ENCODE results near the gene CACNG7.

Gene CACNG7

DNA sequence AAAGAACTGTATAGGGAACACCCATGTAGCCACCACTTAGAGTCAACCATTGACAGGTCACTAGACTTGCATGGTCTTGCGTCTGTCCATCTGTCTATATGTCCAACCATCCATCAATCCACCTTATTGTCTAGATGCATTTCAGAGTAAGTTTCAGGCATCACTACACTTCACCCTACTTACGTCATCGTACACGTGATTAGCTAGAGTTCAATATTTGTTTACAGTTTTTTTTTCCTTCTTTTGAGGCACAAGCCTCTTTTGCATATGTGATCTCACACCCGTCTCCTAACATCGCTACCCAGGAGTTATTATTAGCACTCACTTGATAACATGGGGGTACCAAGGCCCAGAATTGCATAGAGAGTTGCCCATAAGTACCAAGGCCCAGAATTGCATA is 6.9 kb downstream of the CACNG7 start:
- Histone ChIP-seq H3K9me3 (ENCODE audit: control insufficient read depth in 1 of 2, low read length in 2 of 2) (no peaks in the 10 kb centered on the region), H3K9ac (ENCODE audit: low read depth in 1 of 2, low read length in 2 of 2) (no peak overlapping the region), H3K4me3 (ENCODE audit: low read depth in 1 of 2, low read length in 2 of 2) (no peak overlapping the region), H3K27me3 (ENCODE audit: control insufficient read depth in 1 of 2, insufficient read depth in 2 of 2, low read length in 2 of 2) (peaks cover 4 to 13% of the 10 kb centered on the region in 2 donors), H3K36me3 (ENCODE audit: control insufficient read depth in 1 of 2, insufficient read depth in 2 of 2, low read length in 2 of 2) (no peaks in the 10 kb centered on the region), H3K27ac (ENCODE audit: low read depth, low read length) (no peak overlapping the region), H3K4me1 (ENCODE audit: control insufficient read depth in 1 of 2, insufficient read depth in 2 of 2, low read length in 2 of 2) (no peaks in the 10 kb centered on the region)

DNA sequence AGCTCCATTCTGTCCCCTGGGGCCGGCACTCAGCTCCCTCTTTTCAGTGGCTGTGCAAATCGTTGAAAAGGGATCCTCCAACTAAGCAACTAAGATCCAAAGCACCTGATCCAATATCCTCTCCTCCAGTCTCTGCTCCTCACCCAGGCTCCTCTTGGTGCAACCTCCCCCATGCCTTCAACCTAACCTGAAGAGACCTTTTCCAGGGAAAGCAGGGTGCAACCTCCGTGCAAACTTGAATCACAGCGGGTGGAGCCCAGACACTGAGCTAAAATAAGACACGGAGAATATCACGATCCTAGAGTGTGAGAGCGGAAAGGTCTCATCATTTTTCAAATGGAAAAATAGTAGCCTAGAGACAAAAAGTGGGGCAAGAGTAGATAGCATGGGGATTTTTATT is 8.3 kb downstream of the CACNG7 start:
- no peak overlapping the region for H3K4me3 ChIP-seq (ENCODE audit: low read depth in 1 of 2, low read length in 2 of 2)
- no peaks in the 10 kb centered on the region for H3K4me1 ChIP-seq (ENCODE audit: control insufficient read depth in 1 of 2, insufficient read depth in 2 of 2, low read length in 2 of 2)
- no peaks in the 10 kb centered on the region for H3K9me3 ChIP-seq (ENCODE audit: control insufficient read depth in 1 of 2, low read length in 2 of 2)
- peaks cover 0 to 5% of the 10 kb centered on the region in 2 donors for H3K27me3 ChIP-seq (ENCODE audit: control insufficient read depth in 1 of 2, insufficient read depth in 2 of 2, low read length in 2 of 2)
- H3K27ac ChIP-seq (ENCODE audit: low read depth, low read length): no peak overlapping the region
- H3K36me3 ChIP-seq (ENCODE audit: control insufficient read depth in 1 of 2, insufficient read depth in 2 of 2, low read length in 2 of 2): no peaks in the 10 kb centered on the region
- no peak overlapping the region for H3K9ac ChIP-seq (ENCODE audit: low read depth in 1 of 2, low read length in 2 of 2)

- Histone ChIP-seq H3K9ac (ENCODE audit: low read depth in 1 of 2, low read length in 2 of 2) (no peak overlapping the region), H3K9me3 (ENCODE audit: control insufficient read depth in 1 of 2, low read length in 2 of 2) (no peaks in the 10 kb centered on the region), H3K4me1 (ENCODE audit: control insufficient read depth in 1 of 2, insufficient read depth in 2 of 2, low read length in 2 of 2) (no peaks in the 10 kb centered on the region)
Observed at GRCh38 chr19:53927739-53928138, 18.7 kb downstream of the CACNG7 start.

GRCh38 chr19:53936029-53936428 is 27.0 kb downstream of the CACNG7 start:
- no peaks in the 10 kb centered on the region for H3K9me3 ChIP-seq (ENCODE audit: control insufficient read depth in 1 of 2, low read length in 2 of 2)
- no peaks in the 10 kb centered on the region for H3K27me3 ChIP-seq (ENCODE audit: control insufficient read depth in 1 of 2, insufficient read depth in 2 of 2, low read length in 2 of 2)
- no peak overlapping the region for H3K27ac ChIP-seq (ENCODE audit: low read depth, low read length)
- no peaks in the 10 kb centered on the region for H3K36me3 ChIP-seq (ENCODE audit: control insufficient read depth in 1 of 2, insufficient read depth in 2 of 2, low read length in 2 of 2)
- no peaks in the 10 kb centered on the region for H3K4me1 ChIP-seq (ENCODE audit: control insufficient read depth in 1 of 2, insufficient read depth in 2 of 2, low read length in 2 of 2)
- H3K4me3 ChIP-seq (ENCODE audit: low read depth in 1 of 2, low read length in 2 of 2): no peak overlapping the region
- no peak overlapping the region for H3K9ac ChIP-seq (ENCODE audit: low read depth in 1 of 2, low read length in 2 of 2)

More at GRCh38 chr19:53927739-53928138, 18.7 kb downstream of the CACNG7 start:
- Histone ChIP-seq H3K27ac (ENCODE audit: low read depth, low read length) (no peak overlapping the region), H3K36me3 (ENCODE audit: control insufficient read depth in 1 of 2, insufficient read depth in 2 of 2, low read length in 2 of 2) (no peaks in the 10 kb centered on the region), H3K27me3 (ENCODE audit: control insufficient read depth in 1 of 2, insufficient read depth in 2 of 2, low read length in 2 of 2) (no peaks in the 10 kb centered on the region), H3K4me3 (ENCODE audit: low read depth in 1 of 2, low read length in 2 of 2) (no peak overlapping the region)

DNA sequence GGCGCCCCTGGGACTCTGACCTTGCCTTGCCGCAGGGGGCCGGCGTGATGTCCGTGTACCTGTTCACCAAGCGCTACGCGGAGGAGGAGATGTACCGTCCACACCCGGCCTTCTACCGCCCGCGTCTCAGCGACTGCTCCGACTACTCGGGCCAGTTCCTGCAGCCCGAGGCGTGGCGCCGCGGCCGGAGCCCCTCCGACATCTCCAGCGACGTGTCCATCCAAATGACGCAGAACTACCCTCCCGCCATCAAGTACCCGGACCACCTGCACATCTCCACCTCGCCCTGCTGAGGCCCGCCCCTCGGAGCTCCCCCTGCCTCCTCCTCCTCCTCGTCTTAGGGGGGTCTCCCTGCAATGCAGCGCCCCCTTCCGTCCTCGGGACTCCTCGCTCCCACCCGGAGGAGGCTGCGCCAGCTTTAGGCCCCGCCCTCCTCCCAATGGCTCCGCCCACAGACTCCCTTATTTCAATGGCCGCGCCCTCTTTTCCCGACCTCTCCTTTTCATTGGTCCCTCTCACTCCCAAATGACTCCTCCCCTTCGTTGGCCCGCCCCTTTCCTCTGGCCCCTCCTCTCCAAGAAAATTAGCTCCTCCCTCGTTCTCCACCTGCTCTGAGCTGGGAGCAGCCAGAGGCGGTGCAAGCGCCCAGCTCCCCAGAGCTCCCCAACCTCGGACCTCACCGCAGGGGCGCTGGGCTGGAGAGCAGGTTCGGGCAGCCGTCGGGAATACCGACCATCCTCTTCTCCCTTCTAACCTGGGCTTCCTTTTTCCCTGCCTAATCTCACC is 33.1 kb downstream of the CACNG7 start:
- Histone ChIP-seq H3K9me3 (ENCODE audit: control insufficient read depth in 1 of 2, low read length in 2 of 2) (no peaks in the 10 kb centered on the region), H3K36me3 (ENCODE audit: control insufficient read depth in 1 of 2, insufficient read depth in 2 of 2, low read length in 2 of 2) (no peaks in the 10 kb centered on the region), H3K27me3 (ENCODE audit: control insufficient read depth in 1 of 2, insufficient read depth in 2 of 2, low read length in 2 of 2) (peaks cover 7 to 21% of the 10 kb centered on the region in 2 donors), H3K4me1 (ENCODE audit: control insufficient read depth in 1 of 2, insufficient read depth in 2 of 2, low read length in 2 of 2) (no peaks in the 10 kb centered on the region), H3K27ac (ENCODE audit: low read depth, low read length) (no peak overlapping the region), H3K4me3 (ENCODE audit: low read depth in 1 of 2, low read length in 2 of 2) (no peak overlapping the region), H3K9ac (ENCODE audit: low read depth in 1 of 2, low read length in 2 of 2) (no peak overlapping the region)

- Histone ChIP-seq H3K9me3 (ENCODE audit: control insufficient read depth in 1 of 2, low read length in 2 of 2) (no peaks in the 10 kb centered on the region), H3K4me3 (ENCODE audit: low read depth in 1 of 2, low read length in 2 of 2) (no peak overlapping the region), H3K27ac (ENCODE audit: low read depth, low read length) (no peak overlapping the region), H3K9ac (ENCODE audit: low read depth in 1 of 2, low read length in 2 of 2) (no peak overlapping the region), H3K27me3 (ENCODE audit: control insufficient read depth in 1 of 2, insufficient read depth in 2 of 2, low read length in 2 of 2) (peaks cover 7 to 21% of the 10 kb centered on the region in 2 donors), H3K36me3 (ENCODE audit: control insufficient read depth in 1 of 2, insufficient read depth in 2 of 2, low read length in 2 of 2) (no peaks in the 10 kb centered on the region), H3K4me1 (ENCODE audit: control insufficient read depth in 1 of 2, insufficient read depth in 2 of 2, low read length in 2 of 2) (no peaks in the 10 kb centered on the region)
Observed at GRCh38 chr19:53944416-53944815, 35.3 kb downstream of the CACNG7 start.

- H3K27me3 ChIP-seq (ENCODE audit: control insufficient read depth in 1 of 2, insufficient read depth in 2 of 2, low read length in 2 of 2): peaks cover 7 to 21% of the 10 kb centered on the region in 2 donors
- H3K36me3 ChIP-seq (ENCODE audit: control insufficient read depth in 1 of 2, insufficient read depth in 2 of 2, low read length in 2 of 2): no peaks in the 10 kb centered on the region
- H3K4me3 ChIP-seq (ENCODE audit: low read depth in 1 of 2, low read length in 2 of 2): no peak overlapping the region
- no peak overlapping the region for H3K27ac ChIP-seq (ENCODE audit: low read depth, low read length)
- no peak overlapping the region for H3K9ac ChIP-seq (ENCODE audit: low read depth in 1 of 2, low read length in 2 of 2)
- H3K4me1 ChIP-seq (ENCODE audit: control insufficient read depth in 1 of 2, insufficient read depth in 2 of 2, low read length in 2 of 2): no peaks in the 10 kb centered on the region
- no peaks in the 10 kb centered on the region for H3K9me3 ChIP-seq (ENCODE audit: control insufficient read depth in 1 of 2, low read length in 2 of 2)
Observed at GRCh38 chr19:53944933-53945332, 35.9 kb downstream of the CACNG7 start.

DNA sequence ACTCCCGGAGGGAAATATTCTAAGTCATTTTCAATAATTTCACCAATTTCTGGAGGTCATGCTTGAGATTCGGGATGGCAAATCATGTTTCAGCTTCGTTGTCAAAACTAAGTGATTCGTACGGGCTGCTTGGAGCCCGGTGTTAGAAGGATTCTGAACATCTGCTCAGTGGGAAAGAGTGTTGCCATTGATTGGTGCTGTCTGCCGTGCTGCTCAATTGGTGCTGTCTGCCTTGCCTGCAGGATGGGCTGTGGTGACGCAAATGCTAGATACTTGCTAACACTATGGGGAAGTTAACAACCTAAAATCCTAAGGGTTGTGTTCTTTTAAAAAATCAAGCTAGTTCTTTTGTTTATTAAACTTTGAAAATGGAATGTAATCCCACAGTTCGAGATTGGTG is 36.4 kb downstream of the CACNG7 start:
- H3K27ac ChIP-seq (ENCODE audit: low read depth, low read length): no peak overlapping the region
- no peak overlapping the region for H3K4me3 ChIP-seq (ENCODE audit: low read depth in 1 of 2, low read length in 2 of 2)
- H3K36me3 ChIP-seq (ENCODE audit: control insufficient read depth in 1 of 2, insufficient read depth in 2 of 2, low read length in 2 of 2): no peaks in the 10 kb centered on the region
- no peaks in the 10 kb centered on the region for H3K9me3 ChIP-seq (ENCODE audit: control insufficient read depth in 1 of 2, low read length in 2 of 2)
- no peak overlapping the region for H3K9ac ChIP-seq (ENCODE audit: low read depth in 1 of 2, low read length in 2 of 2)
- no peaks in the 10 kb centered on the region for H3K4me1 ChIP-seq (ENCODE audit: control insufficient read depth in 1 of 2, insufficient read depth in 2 of 2, low read length in 2 of 2)
- peaks cover 7 to 21% of the 10 kb centered on the region in 2 donors for H3K27me3 ChIP-seq (ENCODE audit: control insufficient read depth in 1 of 2, insufficient read depth in 2 of 2, low read length in 2 of 2)

- Histone ChIP-seq H3K9me3 (ENCODE audit: control insufficient read depth in 1 of 2, low read length in 2 of 2) (no peaks in the 10 kb centered on the region), H3K27me3 (ENCODE audit: control insufficient read depth in 1 of 2, insufficient read depth in 2 of 2, low read length in 2 of 2) (peaks cover 7 to 21% of the 10 kb centered on the region in 2 donors), H3K27ac (ENCODE audit: low read depth, low read length) (no peak overlapping the region), H3K4me3 (ENCODE audit: low read depth in 1 of 2, low read length in 2 of 2) (no peak overlapping the region), H3K9ac (ENCODE audit: low read depth in 1 of 2, low read length in 2 of 2) (no peak overlapping the region), H3K4me1 (ENCODE audit: control insufficient read depth in 1 of 2, insufficient read depth in 2 of 2, low read length in 2 of 2) (no peaks in the 10 kb centered on the region), H3K36me3 (ENCODE audit: control insufficient read depth in 1 of 2, insufficient read depth in 2 of 2, low read length in 2 of 2) (no peaks in the 10 kb centered on the region)
Observed at GRCh38 chr19:53945998-53946397, 36.9 kb downstream of the CACNG7 start.

DNA sequence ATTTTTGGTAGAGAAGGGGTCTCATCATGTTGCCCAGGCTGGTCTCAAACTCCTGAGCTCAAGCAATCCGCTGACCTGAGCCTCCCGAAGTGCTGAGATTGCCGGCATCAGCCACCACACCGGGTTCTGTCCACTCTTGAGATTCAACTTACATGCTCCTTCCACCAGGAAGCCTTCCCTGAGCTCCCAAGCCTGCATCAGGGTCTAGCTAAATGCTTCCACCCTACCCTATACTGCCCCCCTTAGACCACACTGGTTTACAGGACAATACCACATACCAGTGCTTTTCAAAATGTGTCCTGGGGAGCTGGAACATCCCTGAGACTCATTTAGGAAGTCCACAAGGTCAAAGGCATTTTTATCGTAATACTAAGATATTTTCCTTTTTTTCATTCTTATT is 38.5 kb downstream of the CACNG7 start:
- no peak overlapping the region for H3K4me3 ChIP-seq (ENCODE audit: low read depth in 1 of 2, low read length in 2 of 2)
- peaks cover 5 to 9% of the 10 kb centered on the region in 2 donors for H3K27me3 ChIP-seq (ENCODE audit: control insufficient read depth in 1 of 2, insufficient read depth in 2 of 2, low read length in 2 of 2)
- no peaks in the 10 kb centered on the region for H3K4me1 ChIP-seq (ENCODE audit: control insufficient read depth in 1 of 2, insufficient read depth in 2 of 2, low read length in 2 of 2)
- no peak overlapping the region for H3K9ac ChIP-seq (ENCODE audit: low read depth in 1 of 2, low read length in 2 of 2)
- no peak overlapping the region for H3K27ac ChIP-seq (ENCODE audit: low read depth, low read length)
- no peaks in the 10 kb centered on the region for H3K36me3 ChIP-seq (ENCODE audit: control insufficient read depth in 1 of 2, insufficient read depth in 2 of 2, low read length in 2 of 2)
- H3K9me3 ChIP-seq (ENCODE audit: control insufficient read depth in 1 of 2, low read length in 2 of 2): no peaks in the 10 kb centered on the region

Data from duodenal mucosa (tissue), 2 donors.